ENCODE results near the gene IL36B. TPM values are rescaled to one million over a fixed set of nuclear protein-coding genes. Genes with fewer than 3 reads are reported as not detected.

IL36B gene
- total RNA-seq, 1 donor from 2014 or later = not detected

DNA sequence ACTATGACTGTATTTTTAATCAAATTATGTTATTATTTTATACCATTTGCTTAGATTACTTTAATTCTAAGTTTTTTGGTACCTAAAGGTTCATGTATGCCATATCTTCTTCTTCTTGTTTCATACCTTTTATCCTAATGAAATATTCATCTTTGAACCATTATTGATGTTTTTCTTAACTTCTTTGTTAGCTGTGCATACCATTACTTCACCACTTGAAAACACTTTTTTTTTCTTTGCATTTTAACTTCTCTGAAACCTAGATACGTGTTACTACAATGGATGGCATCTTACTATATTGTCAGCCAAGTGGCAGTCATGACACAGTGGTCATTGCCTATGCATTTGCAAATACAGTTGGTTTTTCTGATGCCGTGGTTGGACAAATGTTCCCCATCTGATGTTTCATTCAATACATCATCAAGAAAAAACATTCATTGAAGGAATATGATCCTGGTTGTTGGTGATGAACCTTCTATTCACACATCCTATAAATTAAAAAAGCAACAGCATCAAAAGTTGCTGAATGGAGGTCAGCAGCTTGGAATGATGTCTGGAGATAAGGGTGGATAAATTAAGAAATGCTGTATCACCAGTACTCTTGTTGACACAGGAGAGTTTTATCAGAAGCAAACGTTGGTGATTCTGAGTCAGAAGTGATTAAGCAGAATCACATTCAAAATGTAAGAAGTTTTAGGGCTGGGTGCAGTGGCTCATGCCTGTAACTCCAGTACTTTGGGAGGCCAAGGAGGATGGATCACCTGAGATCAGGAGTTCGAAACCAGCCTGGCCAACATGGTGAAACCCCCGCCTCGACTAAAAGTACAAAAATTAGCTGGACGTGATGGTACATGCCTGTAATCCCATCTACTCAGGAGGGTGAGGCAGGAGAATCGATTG lies 40.0 kb downstream of the IL36B start:
- no peak for FAIRE-seq
- TF ChIP-seq, protein P1, sequence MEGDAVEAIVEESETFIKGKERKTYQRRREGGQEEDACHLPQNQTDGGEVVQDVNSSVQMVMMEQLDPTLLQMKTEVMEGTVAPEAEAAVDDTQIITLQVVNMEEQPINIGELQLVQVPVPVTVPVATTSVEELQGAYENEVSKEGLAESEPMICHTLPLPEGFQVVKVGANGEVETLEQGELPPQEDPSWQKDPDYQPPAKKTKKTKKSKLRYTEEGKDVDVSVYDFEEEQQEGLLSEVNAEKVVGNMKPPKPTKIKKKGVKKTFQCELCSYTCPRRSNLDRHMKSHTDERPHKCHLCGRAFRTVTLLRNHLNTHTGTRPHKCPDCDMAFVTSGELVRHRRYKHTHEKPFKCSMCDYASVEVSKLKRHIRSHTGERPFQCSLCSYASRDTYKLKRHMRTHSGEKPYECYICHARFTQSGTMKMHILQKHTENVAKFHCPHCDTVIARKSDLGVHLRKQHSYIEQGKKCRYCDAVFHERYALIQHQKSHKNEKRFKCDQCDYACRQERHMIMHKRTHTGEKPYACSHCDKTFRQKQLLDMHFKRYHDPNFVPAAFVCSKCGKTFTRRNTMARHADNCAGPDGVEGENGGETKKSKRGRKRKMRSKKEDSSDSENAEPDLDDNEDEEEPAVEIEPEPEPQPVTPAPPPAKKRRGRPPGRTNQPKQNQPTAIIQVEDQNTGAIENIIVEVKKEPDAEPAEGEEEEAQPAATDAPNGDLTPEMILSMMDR (IDR thresholded peaks at IDR 0.05; ENCODE audit: insufficient read depth, low read length, severe bottlenecking) = no peak

DNA sequence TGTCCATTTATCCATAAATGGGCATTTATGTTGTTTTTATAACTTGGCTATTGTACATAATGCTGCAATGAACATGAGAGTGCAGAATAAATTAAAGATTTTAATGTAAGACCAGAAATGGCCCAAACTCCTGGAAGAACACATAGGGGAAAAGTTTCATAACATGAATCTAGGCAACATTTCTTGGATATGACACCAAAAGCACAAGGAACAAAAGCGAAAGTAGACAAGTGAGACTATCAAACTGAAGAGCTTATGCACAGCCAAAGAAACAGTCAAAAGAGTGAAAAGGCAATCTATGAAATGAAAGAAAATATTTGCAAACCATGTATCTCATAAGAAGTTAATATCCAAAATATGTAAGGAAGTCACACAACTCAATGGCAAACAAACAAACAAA lies 41.6 kb downstream of the IL36B start:
- H3K36me3 ChIP-seq (ENCODE audit: control insufficient read depth, insufficient read depth, low read length) = no peaks in the 10 kb centered on the region
- FAIRE-seq = no peak
- TF ChIP-seq, protein P1 (IDR thresholded peaks at IDR 0.05; ENCODE audit: insufficient read depth, low read length, severe bottlenecking) = no peak
- no peak for DNase-seq (ENCODE audit: low read depth)
- no peak overlapping the region for H3K4me3 ChIP-seq (ENCODE audit: low read depth, low read length)
- H3K27me3 ChIP-seq (ENCODE audit: control insufficient read depth, insufficient read depth, low read length) = no peaks in the 10 kb centered on the region

More for the DNA sequence above, 40.0 kb downstream of the IL36B start:
- Histone ChIP-seq H3K36me3 (ENCODE audit: control insufficient read depth, insufficient read depth, low read length) (no peaks in the 10 kb centered on the region), H3K4me3 (ENCODE audit: low read depth, low read length) (no peak overlapping the region), H3K27me3 (ENCODE audit: control insufficient read depth, insufficient read depth, low read length) (no peaks in the 10 kb centered on the region)
- DNase-seq (ENCODE audit: low read depth) = peak; percentile 94

DNA sequence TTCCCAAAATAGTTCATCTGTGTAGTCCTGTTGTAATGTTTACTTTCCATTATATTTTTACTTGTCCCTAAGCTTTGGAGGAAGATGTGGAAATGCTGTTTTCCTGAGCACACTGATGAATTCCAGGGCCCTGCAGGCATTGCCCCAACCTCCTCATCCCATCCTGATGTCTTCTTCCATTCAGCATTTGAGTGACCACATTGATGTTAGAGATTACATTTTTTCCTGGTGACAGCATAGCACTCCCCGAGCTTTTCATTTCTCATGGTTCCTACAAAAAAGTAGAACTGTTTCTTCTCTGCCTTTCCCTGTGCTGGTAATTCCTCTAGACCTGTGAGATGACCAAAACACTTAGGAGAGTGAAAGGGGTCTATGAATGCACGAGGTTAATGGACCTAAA lies 42.6 kb downstream of the IL36B start:
- no peak for DNase-seq (ENCODE audit: low read depth)
- no peaks in the 10 kb centered on the region for H3K36me3 ChIP-seq (ENCODE audit: control insufficient read depth, insufficient read depth, low read length)

DNA sequence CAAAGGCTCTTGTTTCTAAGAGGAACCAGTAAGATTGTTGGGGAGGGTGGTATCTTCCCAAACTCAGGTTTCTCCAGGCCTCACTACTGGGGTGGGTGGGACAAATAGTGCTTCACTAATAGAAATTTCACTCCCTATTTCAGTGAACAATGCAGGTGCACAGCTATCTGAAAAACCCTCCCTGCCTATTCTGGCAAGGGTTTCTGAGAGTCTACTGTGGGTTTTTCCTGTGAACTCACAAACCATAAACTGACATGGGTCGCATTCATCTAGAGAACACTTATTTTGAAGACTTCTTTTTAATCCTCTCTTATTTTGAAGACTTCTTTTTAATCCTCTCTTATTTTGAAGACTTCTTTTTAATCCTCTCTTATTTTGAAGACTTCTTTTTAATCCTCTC lies 43.0 kb downstream of the IL36B start:
- H3K4me3 ChIP-seq (ENCODE audit: low read depth, low read length) = no peak overlapping the region
- no peak for FAIRE-seq

More for the DNA sequence above, 42.6 kb downstream of the IL36B start:
- H3K4me3 ChIP-seq (ENCODE audit: low read depth, low read length) = no peak overlapping the region
- no peaks in the 10 kb centered on the region for H3K27me3 ChIP-seq (ENCODE audit: control insufficient read depth, insufficient read depth, low read length)
- TF ChIP-seq, protein P1 (IDR thresholded peaks at IDR 0.05; ENCODE audit: insufficient read depth, low read length, severe bottlenecking) = no peak
- FAIRE-seq = no peak

DNA sequence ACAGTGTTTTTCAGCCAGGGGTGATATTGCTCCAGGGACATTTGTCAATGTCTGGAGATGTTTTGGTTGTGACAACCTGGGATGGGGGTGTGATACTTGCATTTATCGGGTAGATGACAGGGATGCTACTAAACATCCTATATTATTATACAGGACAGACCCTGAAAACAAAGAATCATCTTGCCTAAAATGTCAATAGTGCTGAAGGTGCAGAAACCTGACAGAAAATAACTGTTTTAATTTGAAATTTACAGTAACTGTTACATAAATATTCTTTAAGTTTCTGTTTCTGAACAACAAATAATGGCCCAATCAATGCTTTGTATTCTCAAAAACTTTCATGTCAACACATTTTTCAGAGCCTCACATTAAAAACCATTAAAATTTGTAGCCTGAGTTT lies 45.4 kb downstream of the IL36B start:
- H3K36me3 ChIP-seq (ENCODE audit: control insufficient read depth, insufficient read depth, low read length) = no peaks in the 10 kb centered on the region
- DNase-seq (ENCODE audit: low read depth) = no peak
- no peaks in the 10 kb centered on the region for H3K27me3 ChIP-seq (ENCODE audit: control insufficient read depth, insufficient read depth, low read length)
- TF ChIP-seq, protein P1 (IDR thresholded peaks at IDR 0.05; ENCODE audit: insufficient read depth, low read length, severe bottlenecking) = no peak
- H3K4me3 ChIP-seq (ENCODE audit: low read depth, low read length) = no peak overlapping the region
- no peak for FAIRE-seq

More for the DNA sequence above, 43.0 kb downstream of the IL36B start:
- TF ChIP-seq, protein P1 (IDR thresholded peaks at IDR 0.05; ENCODE audit: insufficient read depth, low read length, severe bottlenecking) = no peak
- H3K27me3 ChIP-seq (ENCODE audit: control insufficient read depth, insufficient read depth, low read length) = no peaks in the 10 kb centered on the region
- H3K36me3 ChIP-seq (ENCODE audit: control insufficient read depth, insufficient read depth, low read length) = no peaks in the 10 kb centered on the region
- DNase-seq (ENCODE audit: low read depth) = no peak
